Activated CD4-positive, alpha-beta T cell treated with anti-CD3 and anti-CD28 coated beads, Interleukin-2, amount 10 ng/mL, durations not matched to agents 24 days and 14 days (primary cell): ENCODE results near the gene PPP1R12B. TPM values are rescaled to one million over a fixed set of nuclear protein-coding genes. Genes with fewer than 3 reads are reported as not detected.
"Not testable (repeated sequence)": the region's sequence is repeated elsewhere in the genome, so short reads cannot be mapped to it uniquely, and the experiment has no call there.

Source experiments
- DNase-seq: peaks from one replicate; pipeline ENCODE4 v3.0.0; 2022
- H3K27ac Mint-ChIP-seq: one replicate; pipeline ENCODE4 v1.8.0; 2022; ENCODE audit warnings: mild to moderate bottlenecking, mixed read lengths
- H3K27me3 Mint-ChIP-seq: one replicate; pipeline ENCODE4 v1.8.0; 2022; ENCODE audit warnings: mixed read lengths
- H3K36me3 Mint-ChIP-seq: one replicate; pipeline ENCODE4 v1.8.0; 2022; ENCODE audit warnings: low read depth, mild to moderate bottlenecking, mixed read lengths
- H3K4me1 Mint-ChIP-seq: one replicate; pipeline ENCODE4 v1.8.0; 2021; ENCODE audit warnings: mixed read lengths
- H3K4me3 Mint-ChIP-seq: one replicate; pipeline ENCODE4 v1.8.0; 2022; ENCODE audit warnings: mild to moderate bottlenecking, moderate library complexity, mixed read lengths
- H3K9me3 Mint-ChIP-seq: one replicate; pipeline ENCODE4 v1.8.0; 2021; ENCODE audit warnings: mixed read lengths
- intact Hi-C: fragments of 100-400 bp; cut with micrococcal nuclease; formaldehyde crosslinking; loops from one replicate; pipeline ENCODE4 v1.15.1; 2023
- total RNA-seq: library from RNA; stranded (reverse); gene quantifications from 2 replicates; pipeline ENCODE4 v1.2.3, GENCODE V29; 2022

Gene PPP1R12B
- total RNA-seq, 1 donor from 2014 or later, result 14.8 TPM

DNA sequence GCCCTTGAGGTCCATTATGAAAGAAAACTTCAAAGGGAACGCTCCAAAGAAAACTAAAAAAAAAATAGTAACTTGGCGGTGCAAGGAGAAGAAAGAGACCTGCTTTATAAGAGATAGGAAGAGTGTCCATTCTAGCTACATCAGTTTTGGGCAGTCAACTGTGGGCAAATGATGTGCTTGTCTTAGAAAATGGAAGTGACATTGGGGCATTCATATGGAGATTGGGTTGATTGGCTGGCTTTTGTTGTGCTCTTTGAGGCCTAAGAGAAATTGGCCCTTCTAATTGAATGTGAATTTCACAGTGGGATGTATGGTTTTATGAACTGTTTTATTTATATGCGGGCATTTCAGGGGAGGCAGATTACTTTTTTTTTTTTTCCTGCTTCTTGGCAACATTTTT is 13.2 kb downstream of the PPP1R12B start:
- H3K27ac Mint-ChIP-seq, result no peak overlapping the region
- no peaks in the 10 kb centered on the region for H3K4me1 Mint-ChIP-seq
- no peak overlapping the region for H3K4me3 Mint-ChIP-seq
- H3K27me3 Mint-ChIP-seq, result no peaks in the 10 kb centered on the region
- no peaks in the 10 kb centered on the region for H3K36me3 Mint-ChIP-seq
- intact Hi-C loops, result no loop called here
- no peak for DNase-seq
- no peaks in the 10 kb centered on the region for H3K9me3 Mint-ChIP-seq

DNA sequence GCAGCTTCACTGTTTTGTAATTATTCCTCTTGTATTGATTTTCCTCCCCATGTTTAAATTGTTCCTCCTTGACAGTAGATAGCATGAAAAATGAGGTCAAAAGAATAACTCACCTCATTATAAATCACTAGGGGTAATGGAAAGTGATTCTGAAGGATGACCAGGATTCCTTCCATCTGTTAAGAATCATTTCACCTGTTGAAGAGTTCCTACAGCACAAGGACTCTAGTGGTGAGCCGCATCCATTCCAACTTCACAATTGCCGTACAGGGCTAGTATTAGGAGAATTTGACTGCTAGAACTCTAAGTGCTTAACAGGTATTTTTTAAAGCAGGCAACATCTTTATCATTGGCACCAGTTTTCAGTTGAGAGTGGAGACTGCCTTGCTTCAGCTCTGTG is 13.7 kb downstream of the PPP1R12B start:
- H3K27me3 Mint-ChIP-seq, result no peaks in the 10 kb centered on the region
- intact Hi-C loops, result no loop called here
- H3K4me3 Mint-ChIP-seq, result no peak overlapping the region
- no peaks in the 10 kb centered on the region for H3K4me1 Mint-ChIP-seq
- no peaks in the 10 kb centered on the region for H3K9me3 Mint-ChIP-seq
- no peak for DNase-seq
- H3K36me3 Mint-ChIP-seq, result no peaks in the 10 kb centered on the region
- no peak overlapping the region for H3K27ac Mint-ChIP-seq

DNA sequence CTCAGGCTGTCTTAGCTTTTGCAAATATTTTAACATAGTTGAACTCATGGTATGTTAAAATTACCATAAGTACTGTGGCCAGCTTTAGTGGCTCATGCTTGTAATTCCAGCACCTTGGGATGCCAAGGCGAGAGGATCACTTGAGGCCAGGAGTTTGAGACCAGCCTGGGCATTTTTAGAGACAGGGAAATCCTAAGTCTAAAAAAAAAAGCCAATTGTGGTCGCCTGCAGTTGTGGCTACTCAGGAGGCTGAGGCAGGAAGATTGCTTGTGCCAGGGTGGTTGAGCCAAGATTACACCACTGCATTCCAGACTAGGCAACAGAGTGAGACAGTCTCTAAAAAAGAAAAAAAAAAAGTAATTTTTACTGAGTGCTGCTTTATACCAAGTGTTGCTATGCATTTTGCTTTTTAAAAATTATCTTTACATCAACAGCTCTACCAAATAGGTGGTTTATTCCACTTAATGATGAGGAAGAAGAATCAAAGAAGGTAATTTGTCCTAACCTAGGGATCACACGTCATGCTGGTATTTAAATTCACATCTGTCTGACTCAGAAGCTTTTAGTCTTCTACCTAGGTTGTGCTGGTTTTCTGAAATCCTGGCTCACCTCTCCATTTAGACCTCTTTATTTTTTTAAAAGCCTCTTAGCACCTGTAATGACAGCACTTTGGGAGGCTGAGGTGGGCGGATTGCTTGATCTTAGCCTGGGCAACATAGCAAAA is 16.8 kb downstream of the PPP1R12B start:
- Mint-ChIP-seq H3K27me3 (no peaks in the 10 kb centered on the region), H3K9me3 (no peaks in the 10 kb centered on the region), H3K4me1 (no peaks in the 10 kb centered on the region), H3K4me3 (no peak overlapping the region), H3K36me3 (no peaks in the 10 kb centered on the region), H3K27ac (no peak overlapping the region)
- intact Hi-C loops, result no loop called here
- DNase-seq, result no peak

GRCh38 chr1:202367271-202367670 is 18.8 kb downstream of the PPP1R12B start:
- H3K4me1 Mint-ChIP-seq, result no peaks in the 10 kb centered on the region
- DNase-seq, result no peak
- intact Hi-C loops, result no loop called here
- H3K36me3 Mint-ChIP-seq, result no peaks in the 10 kb centered on the region
- H3K9me3 Mint-ChIP-seq, result no peaks in the 10 kb centered on the region
- no peak overlapping the region for H3K4me3 Mint-ChIP-seq
- H3K27me3 Mint-ChIP-seq, result no peaks in the 10 kb centered on the region
- H3K27ac Mint-ChIP-seq, result no peak overlapping the region

GRCh38 chr1:202370906-202371305 is 22.4 kb downstream of the PPP1R12B start:
- H3K36me3 Mint-ChIP-seq, DNase-seq, H3K4me3 Mint-ChIP-seq, intact Hi-C loops, H3K27me3 Mint-ChIP-seq, H3K9me3 Mint-ChIP-seq, H3K4me1 Mint-ChIP-seq, H3K27ac Mint-ChIP-seq: not testable (repeated sequence)

GRCh38 chr1:202374099-202374498 is 25.6 kb downstream of the PPP1R12B start:
- Mint-ChIP-seq H3K27me3 (peaks cover 2% of the 10 kb centered on the region), H3K4me3 (no peak overlapping the region), H3K36me3 (no peaks in the 10 kb centered on the region), H3K27ac (no peak overlapping the region), H3K4me1 (peaks cover 5% of the 10 kb centered on the region), H3K9me3 (no peaks in the 10 kb centered on the region)
- DNase-seq, result no peak
- intact Hi-C loops, result no loop called here

GRCh38 chr1:202375175-202375574 is 26.7 kb downstream of the PPP1R12B start:
- H3K36me3 Mint-ChIP-seq, intact Hi-C loops, H3K27me3 Mint-ChIP-seq, DNase-seq, H3K27ac Mint-ChIP-seq, H3K9me3 Mint-ChIP-seq, H3K4me3 Mint-ChIP-seq, H3K4me1 Mint-ChIP-seq: not testable (repeated sequence)

DNA sequence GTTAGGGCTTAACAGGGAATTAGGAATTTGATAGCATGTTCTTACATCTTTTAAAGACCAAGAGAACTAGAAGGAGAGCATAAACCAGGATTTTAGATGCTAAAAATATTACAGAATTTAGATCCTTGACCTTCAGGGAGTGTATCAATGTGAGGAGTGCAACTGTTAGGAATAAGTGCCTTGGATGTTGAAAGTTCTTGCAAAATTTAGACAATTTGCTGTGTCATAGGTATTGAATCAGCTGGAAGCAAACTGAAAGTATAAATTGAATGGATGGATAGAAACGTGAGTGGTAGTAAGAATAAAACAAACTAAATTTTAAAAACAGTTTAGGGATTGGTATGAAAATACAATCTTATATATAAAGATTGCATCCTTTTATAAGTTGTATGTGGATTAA is 27.7 kb downstream of the PPP1R12B start:
- H3K9me3 Mint-ChIP-seq, result no peaks in the 10 kb centered on the region
- intact Hi-C loops, result no loop called here
- peaks cover 18% of the 10 kb centered on the region for H3K4me1 Mint-ChIP-seq
- peaks cover 6% of the 10 kb centered on the region for H3K27me3 Mint-ChIP-seq
- DNase-seq, result no peak
- H3K27ac Mint-ChIP-seq, result no peak overlapping the region
- no peaks in the 10 kb centered on the region for H3K36me3 Mint-ChIP-seq
- H3K4me3 Mint-ChIP-seq, result no peak overlapping the region

GRCh38 chr1:202379884-202380529 is 31.5 kb downstream of the PPP1R12B start:
- H3K4me1 Mint-ChIP-seq, result peaks cover 18% of the 10 kb centered on the region
- H3K27ac Mint-ChIP-seq, result peak overlapping the region; percentile 14
- not testable (repeated sequence) for H3K36me3 Mint-ChIP-seq, H3K27me3 Mint-ChIP-seq, H3K9me3 Mint-ChIP-seq
- intact Hi-C loops, result loop anchor here (2.0 kb wide), 1 partner anchor 31 kb away; the partner anchor contains the start of gene PPP1R12B
- DNase-seq, result peak; percentile 75
- H3K4me3 Mint-ChIP-seq, result peak overlapping the region; percentile 35

DNA sequence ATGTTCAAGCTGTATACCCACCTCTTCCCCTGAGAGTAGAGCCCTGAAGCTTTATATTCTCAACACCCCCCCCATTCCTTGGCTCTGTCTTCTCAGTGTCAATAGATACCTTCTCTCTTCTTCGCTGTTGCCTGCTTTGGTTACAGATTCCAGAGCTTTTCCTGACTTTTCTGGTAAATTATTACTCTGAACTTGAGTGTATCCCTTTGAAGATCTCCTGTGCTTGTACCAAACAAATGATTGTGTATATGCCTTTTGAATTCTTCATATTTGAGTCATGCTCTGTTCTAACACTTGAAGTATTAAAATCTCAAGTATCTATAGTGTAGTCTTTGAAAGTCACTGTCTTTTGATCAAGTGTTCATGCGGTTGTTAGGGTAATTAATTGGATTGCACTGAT is 32.0 kb downstream of the PPP1R12B start:
- not testable (repeated sequence) for H3K36me3 Mint-ChIP-seq, DNase-seq, H3K27ac Mint-ChIP-seq, H3K4me3 Mint-ChIP-seq, H3K9me3 Mint-ChIP-seq, H3K27me3 Mint-ChIP-seq
- H3K4me1 Mint-ChIP-seq, result peaks cover 16% of the 10 kb centered on the region
- intact Hi-C loops, result loop anchor here (2.0 kb wide), 1 partner anchor 32 kb away; the partner anchor contains the start of gene PPP1R12B

- intact Hi-C loops, result loop anchor here (2.0 kb wide), 1 partner anchor 33 kb away; the partner anchor contains the start of gene PPP1R12B
- not testable (repeated sequence) for DNase-seq, H3K27me3 Mint-ChIP-seq, H3K9me3 Mint-ChIP-seq, H3K4me3 Mint-ChIP-seq, H3K27ac Mint-ChIP-seq, H3K36me3 Mint-ChIP-seq
- H3K4me1 Mint-ChIP-seq, result peaks cover 14% of the 10 kb centered on the region
Measured at GRCh38 chr1:202381867-202382266, 33.4 kb downstream of the PPP1R12B start.

DNA sequence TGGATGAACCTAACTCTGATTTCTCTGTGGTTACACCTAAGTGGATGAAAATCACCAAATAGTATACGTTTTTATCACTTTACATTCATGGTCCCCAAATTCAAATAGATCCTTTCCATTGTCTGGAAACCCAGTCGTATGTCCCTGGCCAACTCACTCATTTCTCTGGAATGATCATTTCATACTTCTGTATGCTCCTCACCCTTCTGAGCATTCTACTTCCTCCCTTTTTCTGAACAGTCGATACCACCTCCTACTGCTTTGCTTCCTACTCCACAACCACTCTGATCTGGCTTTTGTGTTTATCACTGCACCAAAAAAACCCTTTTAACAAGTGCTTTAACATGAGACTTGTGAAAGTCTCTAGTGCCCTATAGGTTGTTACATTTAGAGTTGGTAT is 47.3 kb downstream of the PPP1R12B start:
- H3K27me3 Mint-ChIP-seq, DNase-seq, intact Hi-C loops, H3K4me3 Mint-ChIP-seq, H3K36me3 Mint-ChIP-seq, H3K9me3 Mint-ChIP-seq, H3K4me1 Mint-ChIP-seq, H3K27ac Mint-ChIP-seq: not testable (repeated sequence)

DNA sequence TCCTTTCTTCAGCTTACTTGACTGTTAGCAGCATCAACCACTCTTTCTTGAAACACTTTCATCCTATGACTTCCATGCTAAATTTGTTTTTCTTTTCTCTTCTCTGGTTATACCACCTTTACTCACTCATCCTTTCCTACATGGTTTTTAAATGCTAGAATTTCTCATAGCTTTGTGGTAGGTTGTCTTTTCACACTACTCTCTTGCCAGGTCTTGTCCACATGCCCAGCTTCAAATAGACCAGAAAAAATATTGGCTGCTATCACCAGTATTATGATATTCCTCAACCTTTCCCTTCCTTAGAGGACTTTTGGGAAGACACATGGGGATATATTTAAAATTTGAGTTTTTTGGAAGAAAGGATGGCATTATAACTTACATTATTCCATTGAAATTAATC is 48.8 kb downstream of the PPP1R12B start:
- DNase-seq, result no peak
- Mint-ChIP-seq H3K36me3 (no peaks in the 10 kb centered on the region), H3K4me1 (peaks cover 4% of the 10 kb centered on the region), H3K9me3 (no peaks in the 10 kb centered on the region), H3K27ac (no peak overlapping the region), H3K4me3 (no peak overlapping the region), H3K27me3 (peaks cover 7% of the 10 kb centered on the region)
- intact Hi-C loops, result no loop called here

DNA sequence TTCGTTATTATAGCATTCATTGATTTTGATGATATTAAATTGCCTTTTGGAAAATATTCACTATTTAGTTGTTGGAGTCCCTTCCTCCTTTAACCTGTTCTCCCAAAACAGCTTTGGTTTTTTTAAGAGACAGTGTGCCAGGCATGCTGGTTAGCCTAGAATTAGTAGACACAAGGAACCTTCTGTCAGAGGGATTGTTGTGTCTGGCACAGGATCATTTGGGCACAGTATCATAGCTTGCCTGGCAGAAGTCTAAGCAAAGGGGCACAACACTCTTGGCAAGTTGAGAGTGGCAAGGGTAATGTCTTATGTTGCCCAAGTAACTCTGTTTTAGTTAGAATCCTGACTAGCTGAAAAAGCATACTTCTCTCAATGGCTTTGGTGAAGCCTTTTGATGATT is 49.9 kb downstream of the PPP1R12B start:
- DNase-seq, intact Hi-C loops, H3K4me3 Mint-ChIP-seq, H3K27me3 Mint-ChIP-seq, H3K27ac Mint-ChIP-seq, H3K9me3 Mint-ChIP-seq, H3K36me3 Mint-ChIP-seq, H3K4me1 Mint-ChIP-seq: not testable (repeated sequence)
